K562 (cell line): ENCODE measurements around the gene ADRA2A. TPM values are rescaled to one million over a fixed set of nuclear protein-coding genes. Genes with fewer than 3 reads are reported as not detected.

Experiments
- ATAC-seq: fragments of 200-7000 bp; cut with Tn5 transposase; 3 replicates; pipeline ENCODE4 v1.9.1; 2020; ENCODE audit warnings: moderate library complexity
- BruUV-seq: library from RNA; stranded (reverse); fragments of 400-500 nt; replicated peaks from 2 replicates; lab custom pipeline; 2021; lab: Mats Ljungman, UMichigan
- CTCF ChIA-PET: fragments of 300-600 bp; formaldehyde crosslinking; extraction: SDS; loops from one replicate; lab custom pipeline; 2021; ENCODE audit warnings: low intra/inter-chr PET ratio; lab: Yijun Ruan, JAX
- POLR2A ChIA-PET: fragments of 300-600, 350-650 bp; sonication (Branson Sonifier 250); formaldehyde crosslinking; extraction: SDS; loops from one replicate; lab custom pipeline; 2021; ENCODE audit warnings: antibody characterized with exemption, inconsistent platforms; lab: Yijun Ruan, JAX
- DNase-seq, 4 experiments: peaks; one replicate each; pipeline versions ENCODE4 v3.0.0 to v3.0.0-alpha.2; 2011 to 2018; ENCODE audit warnings: low spot score in 3 of 4, mixed read lengths in 3 of 4; ENCODE audit errors: extremely low read depth in 1 of 4
- FAIRE-seq: peaks from 2 replicates; lab custom pipeline; 2011; peaks lifted over from hg19 to GRCh38; lab: Jason Lieb, UNC
- H2AFZ ChIP-seq: 2 replicates; pipeline ENCODE4 v1.6.0; 2011; ENCODE audit warnings: low read depth, low read length, control low read depth, inconsistent platforms
- H3K27ac ChIP-seq: fragments of 200-600 bp; 3 replicates; pipeline ENCODE4 v1.8.0; 2011; ENCODE audit warnings: low read depth, mild to moderate bottlenecking, control low read depth, inconsistent platforms, low read length, moderate library complexity, mixed read lengths; ENCODE audit errors: extremely low read depth
- H3K27me3 ChIP-seq, 2 experiments: fragments of 300-600 bp in 1 of 2; 2 replicates in 1 of 2; 3 replicates in 1 of 2; pipeline versions ENCODE4 v1.6.0 to v1.8.0; 2011; ENCODE audit warnings: inconsistent platforms in 2 of 2, low read length in 2 of 2, mild to moderate bottlenecking in 1 of 2, mixed read lengths in 1 of 2, moderate library complexity in 1 of 2; ENCODE audit not compliant: control insufficient read depth in 2 of 2, insufficient read depth in 2 of 2
- H3K36me3 ChIP-seq: fragments of 300-600 bp; 3 replicates; pipeline ENCODE4 v1.8.0; 2011; ENCODE audit warnings: mild to moderate bottlenecking, low read length, inconsistent platforms; ENCODE audit not compliant: control insufficient read depth, insufficient read depth
- H3K4me1 ChIP-seq, 2 experiments: fragments of 200-600 bp in 1 of 2; replicated peaks in 1 of 2; 2 replicates in 1 of 2; 3 replicates in 1 of 2; pipeline versions ENCODE4 v1.5.1 to v1.8.0; 2011; ENCODE audit warnings: inconsistent platforms in 2 of 2, low read length in 2 of 2, mild to moderate bottlenecking in 1 of 2, mixed read lengths in 1 of 2, moderate library complexity in 1 of 2; ENCODE audit not compliant: control insufficient read depth in 2 of 2, insufficient read depth in 2 of 2
- H3K4me2 ChIP-seq: 2 replicates; pipeline ENCODE4 v1.6.1; 2011; ENCODE audit warnings: low read length, control low read depth, inconsistent platforms, mixed read lengths; ENCODE audit not compliant: insufficient read depth
- H3K4me3 ChIP-seq: fragments of 200-600 bp; sonication (generic), shearing (Covaris generic); 2 replicates; pipeline ENCODE4 v1.5.1; 2016; ENCODE audit warnings: control low read depth, inconsistent platforms
- H3K79me2 ChIP-seq: fragments of 200-600 bp; 3 replicates; pipeline ENCODE4 v1.8.0; 2011; ENCODE audit warnings: low read length, inconsistent platforms; ENCODE audit not compliant: control insufficient read depth, insufficient read depth
- H3K9ac ChIP-seq, 2 experiments: 2 replicates each; pipeline versions ENCODE4 v1.6.0 to v1.6.1; 2011; ENCODE audit warnings: low read depth in 2 of 2, low read length in 2 of 2, control low read depth in 1 of 2, inconsistent platforms in 1 of 2, mild to moderate bottlenecking in 1 of 2, mixed read lengths in 1 of 2; ENCODE audit not compliant: insufficient read depth in 1 of 2
- H3K9me1 ChIP-seq: one replicate; pipeline ENCODE4 v1.6.0; 2011; ENCODE audit warnings: inconsistent platforms, mild to moderate bottlenecking, low read length, moderate library complexity; ENCODE audit not compliant: control insufficient read depth, insufficient read depth
- H3K9me3 ChIP-seq: replicated peaks from 2 replicates; pipeline ENCODE4 v1.5.1; 2011; ENCODE audit warnings: low read depth, low read length, inconsistent platforms; ENCODE audit not compliant: control insufficient read depth, insufficient read depth
- H4K20me1 ChIP-seq: replicated peaks from 2 replicates; pipeline ENCODE4 v1.6.1; 2011; ENCODE audit warnings: low read length, inconsistent platforms, mixed read lengths; ENCODE audit not compliant: control insufficient read depth, insufficient read depth
- ATF3 ChIP-seq, 2 experiments: fragments of 450-650 bp in 1 of 2; sonication (generic) in 1 of 2; formaldehyde crosslinking in 1 of 2; IDR thresholded peaks in 1 of 2; conservative IDR thresholded peaks in 1 of 2; 2 replicates each; pipeline versions ENCODE4 v1.6.1 to v1.8.1; 2016 to 2023; ENCODE audit warnings: mild to moderate bottlenecking in 2 of 2, moderate library complexity in 2 of 2, inconsistent platforms in 1 of 2, missing genetic modification reagents in 1 of 2
- FOSL1 ChIP-seq: fragments of 200-800 bp; sonication (Bioruptor generic); conservative IDR thresholded peaks from 2 replicates; pipeline ENCODE4 v1.6.1; 2016; ENCODE audit warnings: missing genetic modification characterization, missing compliant biosample characterization
- KLF6 ChIP-seq: fragments of 250-450 bp; sonication (Bioruptor Pico); IDR thresholded peaks from 2 replicates; pipeline ENCODE4 v1.4.0; 2020; ENCODE audit warnings: mild to moderate bottlenecking, moderate library complexity, borderline replicate concordance
- SP1 ChIP-seq: sonication (generic); formaldehyde crosslinking; IDR thresholded peaks from 2 replicates; pipeline ENCODE4 v1.8.1; 2022; ENCODE audit warnings: mild to moderate bottlenecking, missing genetic modification reagents
- SPI1 ChIP-seq: IDR thresholded peaks from 2 replicates; pipeline ENCODE4 v1.6.1; 2011; ENCODE audit warnings: low read depth, low read length, control low read depth, borderline replicate concordance
- ZFP30 ChIP-seq: fragments of 250-450 bp; sonication (Bioruptor Pico); IDR thresholded peaks from 2 replicates; pipeline ENCODE4 v1.8.0; 2022; ENCODE audit warnings: moderate library complexity, mild to moderate bottlenecking, inconsistent platforms, borderline replicate concordance
- WGBS: fragments of 100-300 bp; shearing (Covaris generic); methylation state at CpG from one replicate; pipeline ENCODE4 v1.1.6; 2016; ENCODE audit warnings: low coverage, mixed read lengths; ENCODE audit not compliant: insufficient coverage; ENCODE audit errors: missing lambda C conversion rate; 5-methylcytosine and 5-hydroxymethylcytosine counted together
- in situ Hi-C: fragments of 300-500 bp; cut with MboI; formaldehyde crosslinking; loops from 4 replicates; pipeline ENCODE4 v1.15.0; 2018; ENCODE audit warnings: inconsistent platforms, mixed read lengths
- intact Hi-C: fragments of 100-400 bp; cut with micrococcal nuclease; formaldehyde crosslinking; loops from 2 replicates; pipeline ENCODE4 v1.14.2; 2022
- polyA plus RNA-seq, 8 experiments: library from polyadenylated mRNA; depleted of rRNA in 4 of 8; stranded (reverse) in 5 of 8; unstranded in 3 of 8; fragments of >200 nt; fragmentation: Nextera tagmentation in 2 of 8; fragmentation: Illumina TruSeq in 1 of 8; extraction: Ambion mirVana in 2 of 8; extraction: Trizol in 1 of 8; gene quantifications; 2 replicates each; pipeline versions ENCODE4 v1.2.1 to v1.2.3, GENCODE V29; 2011 to 2014; ENCODE audit warnings: inconsistent platforms in 1 of 8, missing spikeins in 1 of 8
- total RNA-seq, 7 experiments: library from RNA; depleted of rRNA in 6 of 7; stranded (reverse); fragments of >200 nt in 6 of 7; fragmentation: Illumina TruSeq in 2 of 7; extraction: Trizol in 2 of 7; gene quantifications; 2 replicates each; pipeline versions ENCODE4 v1.2.1 to v1.2.3, GENCODE V29; 2011 to 2021; ENCODE audit warnings: low replicate concordance in 1 of 7

The ADRA2A gene
- total and polyA plus RNA-seq, 9 of the 15 experiments (the other 6 are each of a cell fraction or from before 2014, with no cell fraction given) = not detected

- WGBS = 0% methylated on average over 3 of the region's 3 CpGs
- ChIA-PET CTCF (no interaction called here), POLR2A (interaction anchor here (0.5 kb wide), 1 partner anchor 331 kb away, joined by 3 read pairs; no protein-coding TSS in a partner anchor)
- H3K79me2 ChIP-seq = no peaks in the 10 kb centered on the region
- in situ Hi-C loops (no loop called here), intact Hi-C loops (no loop called here)
- DNase-seq (no peak), FAIRE-seq (no peak), ATAC-seq (no peak)
- no peaks in the 10 kb centered on the region for H3K36me3 ChIP-seq
- no peaks in the 10 kb centered on the region for H3K4me1 ChIP-seq
- H3K9me3 ChIP-seq = no peaks in the 10 kb centered on the region
- 0 out of 2 replicates have a peak, but pooled peaks have one; percentile 13 for TF ChIP-seq ATF3 (IDR thresholded peaks at IDR 0.05)
- no peak for TF ChIP-seq ATF3 (CRISPR knock-in tag; conservative IDR thresholded peaks at IDR 0.05)
- TF ChIP-seq FOSL1 (tag) = peak; percentile 79
- TF ChIP-seq SP1 = no peak
- no peak for TF ChIP-seq KLF6 (CRISPR knock-in tag)
- TF ChIP-seq ZFP30 = no peak
- TF ChIP-seq SPI1 = 0 out of 2 replicates have a peak, but pooled peaks have one; percentile 17
- no peaks in the 10 kb centered on the region for H3K9me1 ChIP-seq
- no peak overlapping the region for H3K27ac ChIP-seq
- no peak overlapping the region for H3K9ac ChIP-seq
- no peak overlapping the region for H3K4me2 ChIP-seq
- no TSS peak for BruUV-seq
- H4K20me1 ChIP-seq = no peaks in the 10 kb centered on the region
- no peak overlapping the region for H2AFZ ChIP-seq
- no peak overlapping the region for H3K4me3 ChIP-seq
- H3K27me3 ChIP-seq = no peaks in the 10 kb centered on the region; a peak in 1 of 5 replicates
Measured at GRCh38 chr10:111093741-111094380, 17.0 kb downstream of the ADRA2A start.
